Fibroblast of skin of scalp (primary cell): Measurements from ENCODE around the gene CDC42EP1.

Experiments
- DNase-seq: peaks from one replicate; pipeline ENCODE4 v3.0.0-alpha.2; 2013

CDC42EP1 gene

DNA sequence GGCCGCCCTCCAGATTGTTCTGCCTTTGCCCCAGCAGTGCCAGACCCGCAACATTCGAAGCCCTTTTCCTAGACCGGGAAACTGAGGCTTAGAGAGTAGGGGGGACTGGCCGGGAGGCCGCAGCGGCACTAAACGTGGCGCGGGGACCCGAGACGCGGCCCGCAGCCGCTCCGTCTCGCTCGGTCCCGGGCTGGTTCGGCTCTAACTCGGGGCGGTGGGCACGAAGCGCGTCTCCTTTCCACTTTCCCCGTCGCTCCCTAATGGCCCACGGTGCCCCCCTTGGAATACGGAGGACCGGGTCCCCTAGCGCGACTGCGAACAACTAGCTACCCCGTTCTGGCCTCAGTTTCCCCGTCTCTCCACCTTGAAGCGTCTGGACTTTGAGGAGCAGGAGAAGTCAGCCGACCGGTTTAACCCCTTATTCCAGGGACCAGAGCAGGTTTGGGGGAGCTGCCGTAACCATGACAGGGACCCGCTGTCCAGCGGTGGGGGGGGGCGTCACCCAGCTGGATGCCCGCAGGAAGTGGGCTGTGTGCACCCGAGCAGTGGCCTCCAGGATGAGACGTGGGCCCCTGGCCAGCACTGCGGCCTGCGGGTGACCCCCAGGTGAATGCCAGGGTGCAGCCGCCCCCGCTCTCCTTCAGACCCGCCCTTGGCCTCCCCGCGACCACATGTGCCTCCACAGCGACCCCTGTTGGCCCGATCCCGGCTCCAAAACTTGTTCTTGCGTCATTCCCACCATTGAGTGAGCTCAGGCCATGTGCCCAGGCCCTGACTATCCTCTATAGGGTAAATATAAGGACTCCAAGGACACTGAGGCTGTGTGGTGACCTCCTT, 1.1 kb downstream of the CDC42EP1 start:
- DNase-seq: peak; percentile 90

DNA sequence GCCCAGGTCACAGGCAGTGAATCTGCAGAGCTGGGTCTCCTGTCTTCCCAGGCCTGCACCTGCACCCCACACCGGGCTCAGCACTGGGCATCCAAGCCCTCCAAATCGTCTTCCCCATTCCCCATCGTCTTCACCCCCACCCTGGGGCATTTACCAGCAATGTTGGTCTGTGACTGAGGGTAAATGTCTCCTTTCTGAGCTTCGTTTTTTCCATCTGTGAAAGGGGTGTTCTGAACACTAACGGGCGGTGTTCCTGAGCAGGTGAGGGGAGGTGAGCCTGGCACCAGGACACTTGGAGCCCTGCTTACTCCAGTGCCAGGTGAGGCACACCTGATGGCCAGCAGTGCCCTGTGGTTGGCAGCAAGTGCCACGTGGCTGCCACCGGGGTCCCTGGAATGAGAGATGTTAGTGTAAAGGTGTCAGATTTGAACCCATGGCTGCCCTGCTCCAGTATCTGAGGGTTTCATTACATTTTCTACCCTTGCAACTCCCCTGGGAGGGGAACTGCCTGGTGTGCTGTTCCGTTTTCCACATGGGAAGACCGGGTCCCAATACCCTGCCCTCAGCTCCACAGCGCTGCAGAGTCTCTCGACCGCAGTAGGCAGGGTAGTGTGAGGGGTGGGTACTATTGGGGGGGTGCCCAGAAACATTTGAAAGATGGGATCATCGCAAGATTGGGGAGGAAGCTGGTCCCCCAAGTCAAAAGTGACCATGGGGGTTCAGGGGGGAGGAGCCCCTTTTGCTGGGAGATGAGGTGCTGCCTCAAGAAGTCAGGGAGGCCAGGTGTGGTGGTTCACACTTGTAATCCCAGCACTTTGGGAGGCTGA, 2.0 kb downstream of the CDC42EP1 start:
- DNase-seq: no peak

- DNase-seq: peak; percentile 95
Measured at GRCh38 chr22:37563153-37564081, 3.1 kb downstream of the CDC42EP1 start.

DNA sequence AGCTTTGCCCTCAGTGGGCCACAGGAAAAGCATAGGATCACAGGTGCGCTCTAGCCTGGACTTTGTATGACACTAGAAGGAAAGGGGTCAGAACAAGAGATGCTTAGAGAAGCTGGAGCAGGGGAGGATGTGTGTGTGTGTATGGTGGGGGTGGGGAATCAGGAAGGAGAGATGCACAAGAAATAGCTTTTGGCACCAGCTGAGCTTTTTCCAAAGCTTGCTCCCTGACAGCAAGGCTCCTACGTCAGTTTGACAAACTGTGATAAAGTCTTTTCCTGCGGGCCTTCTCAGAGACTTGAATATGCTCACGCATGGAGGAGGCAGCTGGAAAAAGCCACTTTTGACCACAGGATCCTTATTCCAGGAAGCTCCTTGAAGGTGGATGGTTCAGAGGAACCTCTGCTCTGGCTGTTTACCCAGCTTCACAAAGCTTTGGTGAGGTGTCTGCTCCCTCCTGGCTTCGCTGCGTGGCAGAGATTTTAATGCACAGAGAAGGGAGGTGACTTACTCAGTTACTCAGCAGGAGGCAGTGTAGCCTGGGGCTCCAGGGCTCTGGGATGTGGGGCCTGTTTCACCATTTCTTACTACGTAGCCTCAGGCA, 3.9 kb downstream of the CDC42EP1 start:
- DNase-seq: no peak

DNA sequence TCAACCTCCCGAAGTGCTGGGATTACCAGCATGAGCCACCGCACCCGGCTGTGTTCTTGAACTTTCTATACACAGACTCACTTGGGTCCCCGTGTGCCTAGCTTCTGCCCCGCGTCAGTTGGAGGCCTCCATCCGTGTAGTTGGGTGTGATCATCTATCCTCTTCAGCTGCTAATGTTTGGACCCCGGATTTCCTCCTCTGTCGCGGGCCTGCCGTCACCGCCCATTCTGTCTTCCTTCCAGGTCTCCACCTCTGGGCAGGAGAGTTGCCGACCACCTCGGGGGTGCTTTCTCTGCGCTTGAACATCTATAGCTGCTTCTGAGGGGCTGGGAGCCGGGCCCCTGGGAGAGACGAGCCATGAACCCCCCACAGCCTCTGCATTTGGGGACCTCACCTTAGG, 5.5 kb downstream of the CDC42EP1 start:
- no peak for DNase-seq

GRCh38 chr22:37566329-37566837, 6.1 kb downstream of the CDC42EP1 start:
- DNase-seq: no peak

DNA sequence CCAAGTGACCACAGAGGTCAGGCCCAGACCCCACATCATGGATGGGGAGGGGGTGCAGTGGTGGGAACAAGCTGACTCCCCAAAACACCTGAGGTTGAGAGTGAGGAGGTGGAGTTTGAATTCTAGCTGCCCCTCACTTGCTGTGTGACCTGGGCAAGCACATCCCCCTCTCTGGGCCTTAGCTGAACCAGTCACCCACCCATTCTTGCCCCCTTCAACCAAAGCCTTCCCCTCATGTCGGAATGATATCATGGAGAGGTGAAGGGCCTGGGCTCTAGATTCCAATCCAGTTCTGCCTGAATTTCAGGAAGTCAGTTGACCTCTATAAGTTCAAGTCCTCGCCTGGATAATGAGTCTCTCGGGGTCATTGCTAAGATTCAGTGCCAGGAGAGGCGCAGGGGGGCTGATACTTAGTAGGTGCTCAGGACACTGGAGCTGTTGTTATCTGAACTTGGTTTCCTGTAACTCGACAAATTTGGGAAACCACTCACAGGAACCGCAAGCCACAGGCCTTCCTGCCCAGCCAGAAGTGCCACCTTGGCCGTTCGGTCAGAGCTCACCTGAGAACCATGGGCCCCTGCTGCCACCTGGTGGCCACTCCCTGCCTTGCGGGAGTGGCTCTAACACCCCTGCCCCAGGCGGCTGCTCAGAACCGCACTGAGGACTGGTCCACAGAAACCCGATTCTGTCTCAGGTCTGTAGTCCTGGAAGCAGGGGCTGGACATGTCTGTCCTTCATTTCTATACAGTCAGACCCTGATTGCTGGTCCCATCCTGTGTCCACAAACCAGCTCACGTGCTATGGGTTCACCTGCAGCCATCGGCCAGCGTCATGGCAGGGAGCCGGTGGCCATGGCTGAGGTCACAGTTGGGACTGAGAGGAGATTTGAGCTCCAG, 6.9 kb downstream of the CDC42EP1 start:
- peak; percentile 50 for DNase-seq

DNA sequence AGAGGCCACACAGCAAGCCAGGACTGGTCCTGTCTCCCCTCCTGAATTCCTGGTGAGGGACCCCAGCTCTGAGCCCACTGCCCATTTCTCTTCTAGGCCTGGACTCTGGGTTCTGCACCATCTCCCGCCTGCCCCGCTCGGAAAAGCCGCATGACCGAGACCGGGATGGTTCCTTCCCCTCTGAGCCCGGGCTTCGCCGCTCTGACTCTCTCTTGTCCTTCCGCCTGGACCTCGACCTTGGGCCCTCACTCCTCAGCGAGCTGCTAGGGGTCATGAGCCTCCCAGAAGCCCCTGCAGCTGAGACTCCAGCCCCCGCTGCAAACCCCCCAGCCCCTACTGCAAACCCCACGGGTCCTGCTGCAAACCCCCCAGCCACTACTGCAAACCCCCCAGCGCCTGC, 7.7 kb downstream of the CDC42EP1 start:
- DNase-seq: no peak

- no peak for DNase-seq
Measured at GRCh38 chr22:37568448-37569008, 8.2 kb downstream of the CDC42EP1 start.

- DNase-seq: no peak
Measured at GRCh38 chr22:37569009-37569920, 9.0 kb downstream of the CDC42EP1 start.

GRCh38 chr22:37569921-37570660, 9.8 kb downstream of the CDC42EP1 start:
- DNase-seq: no peak

- no peak for DNase-seq
Measured at GRCh38 chr22:37570661-37570976, 10.3 kb downstream of the CDC42EP1 start.

- DNase-seq: peak; percentile 43
Measured at GRCh38 chr22:37571258-37571991, 11.1 kb downstream of the CDC42EP1 start.

DNA sequence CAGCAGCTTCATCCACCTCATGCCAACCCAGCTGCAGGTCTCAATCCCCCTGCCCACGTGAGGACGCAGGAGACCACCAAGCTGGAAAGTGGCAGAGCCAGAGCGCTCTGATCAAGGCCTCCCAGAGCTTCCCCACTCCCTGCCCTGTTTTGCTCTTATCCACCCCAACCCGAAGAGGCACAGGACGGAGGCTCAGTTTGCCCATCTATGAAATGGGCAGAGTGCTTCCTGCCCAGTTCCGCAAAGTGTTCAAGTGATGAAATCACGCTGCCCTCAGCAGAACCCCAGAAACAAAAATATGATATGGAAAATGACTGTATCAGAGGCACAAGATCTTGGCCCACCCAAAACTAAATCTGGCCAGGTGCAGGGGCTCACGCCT, 11.7 kb downstream of the CDC42EP1 start:
- DNase-seq: no peak

DNA sequence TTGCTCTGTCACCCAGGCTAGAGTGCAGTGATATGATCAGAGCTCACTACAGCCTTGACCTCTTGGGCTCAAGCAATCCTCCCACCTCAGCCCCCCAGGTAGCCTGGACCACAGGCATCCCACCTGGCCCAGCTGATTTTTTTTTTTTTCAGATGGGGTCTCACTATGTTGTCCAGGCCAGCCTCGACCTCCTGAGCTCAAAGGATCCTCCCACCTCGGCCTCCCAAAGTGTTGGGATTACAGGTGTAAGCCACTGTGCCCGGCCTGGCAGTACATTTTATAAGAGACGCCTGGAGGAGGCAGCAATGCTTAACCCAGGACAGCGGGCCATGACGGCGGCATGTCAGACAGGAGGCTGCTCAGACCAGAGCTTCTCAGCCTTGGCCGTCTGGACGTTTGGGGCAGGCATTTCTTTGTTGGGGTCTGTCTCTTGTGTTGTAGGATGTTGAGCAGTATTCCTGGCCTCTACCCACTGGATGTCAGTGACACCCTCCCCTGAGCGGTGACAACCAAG, 15.3 kb downstream of the CDC42EP1 start:
- DNase-seq: no peak

GRCh38 chr22:37578002-37578401, 17.7 kb downstream of the CDC42EP1 start:
- no peak for DNase-seq

DNA sequence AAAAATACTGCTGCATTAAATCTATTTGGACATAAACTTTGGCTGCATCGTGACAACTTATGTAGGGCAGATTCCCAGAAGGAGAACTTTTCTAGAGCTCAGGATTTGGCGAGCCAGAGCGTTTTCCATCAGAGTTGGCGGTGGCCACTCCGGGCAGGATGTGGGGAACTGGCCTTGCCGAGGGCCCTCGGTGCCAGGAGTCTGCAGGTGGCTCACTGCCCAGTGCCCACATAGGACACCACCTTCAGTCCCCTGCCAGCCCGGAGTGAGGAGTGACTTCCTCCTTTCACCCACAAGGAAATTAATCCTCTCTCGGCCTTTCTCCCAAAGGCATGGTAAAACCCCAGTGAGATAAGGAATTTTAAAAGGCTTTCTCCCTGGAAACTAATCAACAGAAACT, 21.2 kb downstream of the CDC42EP1 start:
- no peak for DNase-seq

- DNase-seq: no peak
Measured at GRCh38 chr22:37582526-37582925, 22.2 kb downstream of the CDC42EP1 start.
